Right cardiac atrium (tissue), 5 donors: ENCODE data around the gene ZNF503. TPM values are rescaled to one million over a fixed set of nuclear protein-coding genes. Genes with fewer than 3 reads are reported as not detected.
A peak's percentile ranks its signal among the peaks of the same experiment; 100 is the strongest.

Experiments
- ATAC-seq, 2 donors: fragments of 200-7000 bp; cut with Tn5 transposase; one replicate each; pipeline versions ENCODE4 v1.8.0 to v1.9.1; 2020; ENCODE audit warnings: moderate library complexity in 2 of 2, mild to moderate bottlenecking in 1 of 2
- DNase-seq, 3 donors: peaks; one replicate each; pipeline ENCODE4 v3.0.0-alpha.2; 2020
- H3K27ac ChIP-seq: one replicate; pipeline ENCODE4 v1.5.1; 2013; ENCODE audit warnings: mild to moderate bottlenecking, low read length, control low read depth, moderate library complexity
- H3K27me3 ChIP-seq: one replicate; pipeline ENCODE4 v1.6.1; 2013; ENCODE audit not compliant: control insufficient read depth, insufficient read depth
- H3K4me1 ChIP-seq: one replicate; pipeline ENCODE4 v1.6.1; 2013; ENCODE audit warnings: low read length; ENCODE audit not compliant: control insufficient read depth, insufficient read depth
- H3K4me3 ChIP-seq: one replicate; pipeline ENCODE4 v1.5.1; 2013; ENCODE audit warnings: low read length, control low read depth
- H3K9me3 ChIP-seq: one replicate; pipeline ENCODE4 v1.6.1; 2013; ENCODE audit warnings: low read length; ENCODE audit not compliant: control insufficient read depth
- WGBS: extraction: QIAGEN DNeasy Blood & Tissue Kit; methylation state at CpG from one replicate; pipeline ENCODE4 v1.1.7; 2013; 5-methylcytosine and 5-hydroxymethylcytosine counted together
- intact Hi-C, 4 donors: fragments of 100-400 bp; cut with DNase I; formaldehyde crosslinking; loops; one replicate each; pipeline versions ENCODE4 v1.11.0 to v1.14.0; 2022 to 2023
- polyA plus RNA-seq: library from polyadenylated mRNA; stranded (reverse); fragments of 200-250 nt; gene quantifications from one replicate; pipeline ENCODE4 v1.2.3, GENCODE V29; 2013
- total RNA-seq, 4 donors: library from RNA; stranded (reverse); fragmentation: NEBNext Ultra II Directional; extraction: Animal tissue kit (Norgen Biotek cat#: 25700); gene quantifications; one replicate each; pipeline ENCODE4 v1.2.1, GENCODE V29; 2021
- donor health status: healthy with polysubstance abuse.
- donor health status: DM: no; HTN: yes; CAD: no.
- donor health status: DM: no; HTN: no; CAD: no.
- donor health status: DM: no; HTN: yes; CAD: no; lungs with severe emphysema.
- donor health status: DM: yes; HTN: yes; CAD: no.

Gene ZNF503
- total and polyA plus RNA-seq, 5 donors = 8.7 to 14.6 (median 14.2) TPM

DNA sequence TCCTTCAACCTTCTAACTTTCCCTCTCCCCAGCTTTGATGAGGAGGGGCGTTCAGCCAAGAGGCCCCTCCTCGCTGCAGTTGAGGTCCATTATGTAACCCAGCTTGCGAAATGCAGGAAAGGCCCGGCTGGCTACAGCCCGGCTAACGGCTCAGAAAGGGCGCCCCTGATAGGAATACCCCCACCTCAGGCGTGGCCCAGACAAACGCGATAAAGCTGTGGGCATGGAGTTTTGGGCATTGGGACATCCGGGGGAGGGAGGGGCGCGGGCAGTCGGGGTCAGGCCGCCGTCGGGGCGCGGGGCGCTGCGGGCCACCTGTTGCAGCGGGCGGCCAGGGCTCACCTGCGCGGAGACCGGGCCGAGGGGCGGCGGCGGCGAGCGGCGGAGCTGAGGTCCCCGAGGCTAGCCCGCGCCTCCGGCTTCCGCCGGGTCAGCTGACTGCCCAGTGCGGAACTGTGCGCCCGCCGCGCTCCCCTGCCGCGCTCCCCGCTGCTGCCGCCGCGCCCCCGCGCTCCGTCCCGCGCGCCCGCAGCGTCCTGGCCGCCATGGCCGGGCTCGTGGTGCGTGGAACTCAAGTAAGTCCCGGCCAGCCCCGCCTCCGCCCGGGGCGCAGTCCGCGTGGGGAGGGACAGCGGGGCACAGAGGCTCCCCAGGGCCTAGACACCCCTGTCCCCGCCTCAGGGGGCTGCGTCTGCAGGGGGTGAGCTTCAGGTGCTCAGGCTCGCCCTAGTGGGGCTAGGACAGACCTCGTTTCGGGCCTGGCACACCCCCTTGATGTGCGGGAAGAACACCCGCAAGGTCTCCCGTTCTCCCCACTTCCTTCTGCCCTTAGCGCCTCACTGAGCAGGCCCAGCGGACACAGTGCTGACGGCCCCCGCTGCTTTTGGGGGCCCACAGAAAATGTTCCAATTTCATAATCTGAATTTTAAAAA, 29.9 kb upstream of the ZNF503 start, which contains the start of gene LRMDA:
LRMDA (plus strand) TSS at position 445 of the 932 bp plus-strand sequence.
- peak within 1 kb of the TSS; percentile 61 for H3K27ac ChIP-seq
- peaks cover 3% of the 10 kb centered on the region for H3K4me1 ChIP-seq
- DNase-seq (peak; percentile 57 to 85 (median 84)), ATAC-seq (peak; percentile 62 to 69)
- H3K9me3 ChIP-seq = no peaks in the 10 kb centered on the region
- intact Hi-C loops = no loop called here
- H3K4me3 ChIP-seq = peak within 1 kb of the TSS; percentile 77
- WGBS = 6% methylated on average over 82 of the region's 82 CpGs
- no peaks in the 10 kb centered on the region for H3K27me3 ChIP-seq

DNA sequence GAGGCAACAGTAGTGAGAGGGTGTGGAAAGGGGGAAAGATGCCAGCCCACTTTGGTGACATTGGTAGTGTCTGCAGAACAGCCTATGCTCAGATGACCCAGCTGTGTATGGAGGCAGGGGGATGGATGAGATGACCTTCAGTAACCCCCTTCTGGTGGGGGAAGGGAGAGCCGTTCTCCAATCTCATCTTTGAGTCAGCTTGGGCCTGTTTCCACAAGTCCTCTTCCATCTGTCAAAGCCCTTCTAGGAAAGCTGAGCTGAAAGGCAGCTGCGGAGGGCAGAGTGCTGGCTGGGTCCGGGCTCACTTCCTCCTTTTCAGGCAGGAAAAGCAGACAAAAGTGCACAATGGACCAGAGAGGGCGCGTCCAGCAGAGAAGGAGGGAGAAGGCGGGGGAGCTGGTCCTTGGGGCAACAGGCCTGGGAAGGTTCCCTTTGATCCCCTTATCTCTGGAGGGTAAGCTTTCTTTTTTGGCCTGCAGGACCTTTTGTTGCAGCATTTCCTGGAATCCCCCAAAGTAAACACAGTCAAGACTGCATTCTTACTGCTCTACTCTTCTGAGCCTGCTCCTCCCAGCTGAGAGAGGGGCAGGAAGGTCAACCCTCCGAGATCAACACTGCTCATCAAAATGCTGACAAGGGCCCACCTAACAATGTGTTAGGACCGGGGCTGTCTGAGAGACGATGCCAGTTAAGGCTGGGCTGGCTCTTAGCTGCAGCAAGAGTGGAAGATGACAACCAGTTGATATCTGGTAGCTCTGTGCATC, 28.6 kb upstream of the ZNF503 start:
- ATAC-seq (peak; percentile 84 to 92), DNase-seq (peak; percentile 78 to 86 (median 85))
- H3K4me1 ChIP-seq = peaks cover 3% of the 10 kb centered on the region
- peak overlapping the region; percentile 73 for H3K27ac ChIP-seq
- no peaks in the 10 kb centered on the region for H3K27me3 ChIP-seq
- no peaks in the 10 kb centered on the region for H3K9me3 ChIP-seq
- no peak overlapping the region for H3K4me3 ChIP-seq
- intact Hi-C loops = no loop called here
- 43% methylated on average over 9 of the region's 9 CpGs for WGBS

DNA sequence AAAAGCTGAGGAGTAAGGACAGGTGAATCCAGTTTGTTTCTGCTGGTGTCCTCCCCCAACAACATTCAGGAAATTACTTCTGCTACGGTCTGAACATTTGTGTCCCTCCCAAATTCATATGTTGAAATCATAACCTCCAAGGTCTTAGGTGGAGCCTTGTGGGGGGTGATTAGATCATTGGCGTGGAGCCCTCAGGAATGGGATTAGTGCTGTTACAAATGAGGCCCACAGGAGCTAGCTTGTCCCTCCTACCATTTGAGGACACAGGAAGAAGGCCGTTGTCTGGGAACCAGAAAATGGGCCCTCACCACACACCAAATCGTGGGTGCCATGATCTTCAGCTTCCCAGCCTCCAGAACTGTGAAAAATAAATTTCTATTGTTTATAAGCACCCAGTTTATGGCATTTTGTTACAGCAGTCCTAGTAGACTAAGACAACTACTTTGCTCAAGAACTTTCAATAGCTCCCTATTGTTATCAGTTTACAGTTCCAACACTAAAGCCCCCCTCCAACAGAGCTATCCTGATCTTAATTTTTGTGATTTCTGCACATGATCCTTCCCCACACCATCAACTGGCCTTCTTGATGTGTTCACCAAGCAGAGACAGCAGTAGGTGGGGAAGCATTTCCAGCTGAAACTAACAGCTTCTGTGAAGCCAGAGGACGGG, 27.7 kb upstream of the ZNF503 start:
- Histone ChIP-seq H3K27ac (peak overlapping the region; percentile 73), H3K27me3 (no peaks in the 10 kb centered on the region), H3K9me3 (no peaks in the 10 kb centered on the region), H3K4me3 (no peak overlapping the region), H3K4me1 (peaks cover 3% of the 10 kb centered on the region)
- ATAC-seq = no peak
- DNase-seq = no peak
- intact Hi-C loops = no loop called here
- 72% methylated on average over 5 of the region's 5 CpGs for WGBS

- Histone ChIP-seq H3K9me3 (no peaks in the 10 kb centered on the region), H3K27ac (peak overlapping the region; percentile 57), H3K4me3 (no peak overlapping the region), H3K27me3 (no peaks in the 10 kb centered on the region), H3K4me1 (peaks cover 3% of the 10 kb centered on the region)
- DNase-seq = no peak
- peak in 1 of 2 donors; percentile 21 for ATAC-seq
- 60% methylated on average over 9 of the region's 9 CpGs for WGBS
- intact Hi-C loops = no loop called here
Measured at GRCh38 chr10:75428434-75429158, 27.0 kb upstream of the ZNF503 start.

- Histone ChIP-seq H3K9me3 (no peaks in the 10 kb centered on the region), H3K4me3 (no peak overlapping the region), H3K27ac (peak overlapping the region; percentile 57), H3K4me1 (peaks cover 3% of the 10 kb centered on the region), H3K27me3 (no peaks in the 10 kb centered on the region)
- intact Hi-C loops = no loop called here
- ATAC-seq (no peak), DNase-seq (no peak)
- WGBS = 62% methylated on average over 3 of the region's 3 CpGs
Measured at GRCh38 chr10:75427951-75428350, 26.4 kb upstream of the ZNF503 start.

DNA sequence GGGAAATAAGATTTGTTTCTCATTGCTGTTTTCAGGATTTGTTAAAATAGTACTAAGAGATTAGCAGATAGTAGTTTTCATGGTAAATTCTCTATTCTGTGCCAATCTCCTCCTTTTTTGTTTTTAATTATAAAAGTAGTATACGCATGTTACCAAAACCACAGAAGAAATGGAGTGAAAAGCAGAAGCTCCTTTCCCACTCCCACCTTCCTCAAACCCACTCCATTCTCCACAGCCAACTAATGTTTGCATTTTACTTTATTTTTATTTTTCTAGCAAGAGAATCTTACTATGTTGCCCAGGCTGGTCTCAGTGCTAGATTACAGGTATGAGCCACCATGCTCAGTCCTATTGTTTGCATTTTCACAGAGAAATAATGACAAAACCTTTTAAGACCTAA, 25.3 kb upstream of the ZNF503 start:
- 89% methylated on average over 1 of the region's 1 CpG for WGBS
- Histone ChIP-seq H3K9me3 (no peaks in the 10 kb centered on the region), H3K4me1 (peaks cover 3% of the 10 kb centered on the region), H3K27ac (no peak overlapping the region), H3K4me3 (no peak overlapping the region), H3K27me3 (no peaks in the 10 kb centered on the region)
- DNase-seq = no peak
- intact Hi-C loops = no loop called here
- ATAC-seq = no peak

DNA sequence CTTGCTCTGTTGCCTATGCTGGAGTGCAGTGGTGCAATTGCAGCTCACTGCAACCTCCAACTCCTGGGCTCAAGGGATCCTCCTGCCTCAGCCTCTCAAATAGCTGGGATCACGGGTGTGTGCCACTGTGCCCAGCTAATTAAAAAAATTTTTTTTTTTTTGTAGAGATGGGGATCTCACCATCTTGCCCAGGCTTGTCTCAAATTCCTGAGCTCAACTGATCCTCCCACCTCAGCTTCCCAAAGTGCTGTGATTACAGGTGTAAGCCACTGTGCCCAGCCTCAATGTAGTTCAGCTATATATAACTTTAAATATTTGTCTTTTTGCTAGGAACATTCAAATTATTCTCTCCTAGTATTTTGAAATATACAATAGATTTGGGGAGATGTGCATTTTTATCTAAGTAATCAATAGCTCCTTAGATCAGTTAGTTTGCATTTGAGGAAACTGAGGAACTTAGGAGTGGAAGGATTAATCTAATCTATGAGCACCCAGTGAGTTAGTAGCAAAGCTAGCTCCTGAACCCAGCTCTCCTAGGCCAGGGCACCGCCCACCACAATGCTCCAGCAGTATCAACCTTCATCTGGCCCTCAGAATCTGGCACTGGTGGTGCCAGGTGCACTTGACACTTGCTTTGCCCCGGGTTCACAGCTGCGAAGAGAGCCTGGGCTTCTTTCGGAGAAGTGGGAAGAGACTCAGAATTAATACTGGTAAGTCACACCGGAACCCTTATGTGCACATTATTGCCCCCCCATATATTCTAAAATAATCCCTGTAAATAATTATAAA, 23.9 kb upstream of the ZNF503 start:
- ATAC-seq (no peak), DNase-seq (no peak)
- Histone ChIP-seq H3K27ac (no peak overlapping the region), H3K9me3 (no peaks in the 10 kb centered on the region), H3K27me3 (no peaks in the 10 kb centered on the region), H3K4me3 (no peak overlapping the region), H3K4me1 (peaks cover 2% of the 10 kb centered on the region)
- intact Hi-C loops = no loop called here
- 88% methylated on average over 6 of the region's 6 CpGs for WGBS

- H3K27ac ChIP-seq = no peak overlapping the region
Measured at GRCh38 chr10:75424571-75424970, 23.0 kb upstream of the ZNF503 start.

GRCh38 chr10:75422913-75423312, 21.3 kb upstream of the ZNF503 start:
- Histone ChIP-seq H3K4me3 (no peak overlapping the region), H3K9me3 (no peaks in the 10 kb centered on the region), H3K27ac (no peak overlapping the region), H3K27me3 (no peaks in the 10 kb centered on the region), H3K4me1 (no peaks in the 10 kb centered on the region)
- no peak for DNase-seq
- 97% methylated on average over 6 of the region's 6 CpGs for WGBS
- intact Hi-C loops = no loop called here
- no peak for ATAC-seq

More at GRCh38 chr10:75424571-75424970, 23.0 kb upstream of the ZNF503 start:
- H3K4me3 ChIP-seq = no peak overlapping the region
- no peaks in the 10 kb centered on the region for H3K4me1 ChIP-seq
- DNase-seq = no peak
- no peak for ATAC-seq
- intact Hi-C loops = no loop called here
- no peaks in the 10 kb centered on the region for H3K27me3 ChIP-seq
- no peaks in the 10 kb centered on the region for H3K9me3 ChIP-seq
- WGBS = 93% methylated on average over 2 of the region's 2 CpGs

DNA sequence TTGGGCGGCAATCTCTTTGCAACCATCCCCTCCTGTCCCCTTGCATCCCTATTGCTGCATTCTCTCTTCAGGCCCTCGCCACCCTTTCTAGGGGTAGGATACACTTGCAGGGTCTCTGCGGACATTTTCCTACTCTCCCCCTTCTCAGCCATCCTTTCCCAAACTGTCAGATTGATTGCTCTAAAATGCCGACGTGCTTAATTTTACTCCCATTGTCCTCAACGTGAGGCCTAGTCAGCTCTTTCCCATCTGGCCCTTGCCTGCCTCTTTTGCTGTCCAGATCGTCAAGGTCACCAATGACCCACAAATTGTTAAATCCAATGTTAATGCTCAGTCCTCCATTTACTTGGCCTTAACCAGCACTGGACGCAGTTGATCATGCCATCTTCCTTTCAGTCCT, 17.1 kb upstream of the ZNF503 start:
- intact Hi-C loops = no loop called here
- Histone ChIP-seq H3K4me1 (no peaks in the 10 kb centered on the region), H3K4me3 (no peak overlapping the region), H3K9me3 (no peaks in the 10 kb centered on the region), H3K27ac (no peak overlapping the region), H3K27me3 (no peaks in the 10 kb centered on the region)
- WGBS = 95% methylated on average over 8 of the region's 8 CpGs
- ATAC-seq = no peak
- DNase-seq = no peak
